NOMO-1 (cell line): Measurements from ENCODE around the gene DIAPH3.
A peak's percentile ranks its signal among the peaks of the same experiment; 100 is the strongest.

Experiments used
- DNase-seq, 2 experiments: peaks; one replicate each; lab custom pipeline; 2025; ENCODE audit not compliant: unreplicated experiment in 2 of 2; lab: John Stamatoyannopoulos, UW

Gene DIAPH3

GRCh38 chr13:59801107-59801880 is 362.4 kb downstream of the DIAPH3 start:
- peak in 1 of 2 experiments; percentile 9 for DNase-seq

GRCh38 chr13:59793107-59793506 is 370.6 kb downstream of the DIAPH3 start:
- DNase-seq: no peak

GRCh38 chr13:59790626-59791025 is 373.1 kb downstream of the DIAPH3 start:
- DNase-seq: no peak

- no peak for DNase-seq
These were observed 374.2 kb downstream of the DIAPH3 start for GRCh38 chr13:59789558-59789957.

DNA sequence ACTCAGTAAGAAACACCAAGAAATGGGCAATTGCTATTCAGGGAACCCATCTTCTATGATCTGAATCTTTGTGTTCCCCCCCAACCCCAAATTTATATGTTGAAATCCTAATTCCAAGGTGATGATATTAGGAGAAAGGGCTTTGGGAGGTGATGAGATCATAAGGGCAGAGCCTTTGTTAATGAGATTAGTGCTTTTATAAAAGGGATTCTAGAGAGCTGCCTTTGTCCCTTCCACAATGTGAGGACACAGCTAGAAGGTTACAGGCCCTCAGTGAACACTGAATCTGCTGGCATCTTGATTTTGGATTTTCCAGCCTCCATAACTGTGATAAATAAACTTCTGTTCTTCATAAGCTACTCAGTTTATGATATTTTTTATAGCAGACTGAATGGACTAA is 376.0 kb downstream of the DIAPH3 start:
- no peak for DNase-seq

DNA sequence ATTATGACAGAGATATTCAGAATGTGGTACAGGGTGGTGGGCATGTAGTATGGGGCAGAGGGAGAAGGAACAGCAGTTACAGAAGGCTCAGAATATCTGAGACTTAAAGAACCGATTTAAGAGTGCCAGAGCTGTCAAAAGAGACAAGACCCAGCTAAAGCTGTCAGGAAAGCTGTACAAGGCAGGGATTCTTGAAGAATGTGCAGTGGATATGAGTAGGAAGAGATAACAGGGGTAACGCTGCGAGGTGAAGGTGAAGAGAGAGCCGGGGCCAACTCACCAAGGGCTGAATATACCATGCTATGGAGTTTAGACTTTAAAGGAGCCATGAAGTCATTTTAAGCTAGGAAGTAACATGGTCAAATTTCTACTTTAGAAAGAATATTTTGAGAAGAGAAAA is 381.0 kb downstream of the DIAPH3 start:
- DNase-seq: no peak

DNA sequence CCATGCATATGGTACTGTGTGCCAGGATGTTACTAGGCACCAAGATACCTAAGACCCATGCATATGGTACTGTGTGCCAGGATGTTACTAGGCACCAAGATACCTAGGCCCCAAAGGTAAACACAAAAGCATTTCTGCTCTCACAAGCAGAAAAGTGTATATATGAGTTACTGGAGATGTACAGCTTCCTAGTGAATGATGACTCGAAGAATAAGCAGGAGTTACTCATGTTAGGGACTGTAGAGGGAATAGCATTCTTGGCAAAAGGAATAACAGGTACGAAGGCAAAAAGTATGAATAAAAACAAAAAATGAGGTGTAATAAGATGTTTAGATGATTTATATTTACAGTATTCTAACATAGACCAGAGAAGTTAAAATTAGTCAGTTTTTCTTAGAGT is 383.7 kb downstream of the DIAPH3 start:
- no peak for DNase-seq

DNA sequence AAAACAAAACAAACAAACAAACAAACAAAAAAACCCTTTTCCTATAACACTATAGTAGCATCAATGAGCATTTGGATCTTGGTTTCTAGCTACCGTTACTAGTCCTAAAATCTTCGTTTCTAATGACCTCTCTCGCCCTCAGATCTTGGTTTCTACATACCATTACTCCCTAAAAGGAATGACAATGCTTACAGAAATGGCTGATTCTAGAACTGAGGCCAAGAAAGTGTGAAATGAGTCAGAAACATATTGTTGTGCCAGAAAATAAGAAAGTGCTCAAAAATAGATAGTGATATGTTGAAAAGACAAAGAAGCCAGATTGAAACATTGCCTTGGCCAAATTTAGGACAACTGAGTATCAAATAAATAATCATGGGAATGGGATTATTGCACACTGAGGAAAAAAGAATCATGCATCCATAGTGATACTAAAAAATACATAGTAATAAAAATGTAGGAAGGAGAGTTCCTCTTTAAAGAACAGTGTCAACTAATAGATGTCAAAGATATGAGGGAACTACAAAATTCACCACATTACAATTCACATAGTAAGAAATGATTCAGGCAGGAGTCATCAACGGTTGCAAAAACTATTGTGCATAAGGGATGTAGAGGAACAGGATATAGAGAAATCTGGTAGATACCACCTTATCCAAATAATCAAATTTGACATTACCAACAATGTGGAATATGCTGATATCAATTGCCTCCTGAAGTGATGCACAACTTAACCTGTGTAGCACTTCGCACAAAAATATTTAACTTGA is 386.6 kb downstream of the DIAPH3 start:
- DNase-seq: no peak

GRCh38 chr13:59774491-59774971 is 389.2 kb downstream of the DIAPH3 start:
- no peak for DNase-seq

DNA sequence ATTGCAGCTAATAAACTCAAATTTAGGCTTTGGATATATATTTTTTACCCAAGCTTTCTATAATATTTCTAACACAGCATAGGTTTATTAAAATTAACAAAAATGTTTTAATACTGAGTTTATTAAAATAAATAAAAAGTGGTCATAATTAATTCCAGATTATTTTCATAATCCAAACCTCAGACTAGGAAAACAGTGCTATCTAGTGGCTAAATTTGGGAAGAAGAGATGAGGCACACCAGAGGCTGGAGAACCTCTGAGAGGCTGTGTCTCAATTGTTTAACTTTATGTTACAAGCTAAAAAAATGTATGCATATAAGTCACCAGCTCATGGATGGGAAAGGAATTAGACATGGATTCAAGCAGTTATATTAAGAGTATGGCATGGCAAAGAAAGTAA is 392.5 kb downstream of the DIAPH3 start:
- no peak for DNase-seq

DNA sequence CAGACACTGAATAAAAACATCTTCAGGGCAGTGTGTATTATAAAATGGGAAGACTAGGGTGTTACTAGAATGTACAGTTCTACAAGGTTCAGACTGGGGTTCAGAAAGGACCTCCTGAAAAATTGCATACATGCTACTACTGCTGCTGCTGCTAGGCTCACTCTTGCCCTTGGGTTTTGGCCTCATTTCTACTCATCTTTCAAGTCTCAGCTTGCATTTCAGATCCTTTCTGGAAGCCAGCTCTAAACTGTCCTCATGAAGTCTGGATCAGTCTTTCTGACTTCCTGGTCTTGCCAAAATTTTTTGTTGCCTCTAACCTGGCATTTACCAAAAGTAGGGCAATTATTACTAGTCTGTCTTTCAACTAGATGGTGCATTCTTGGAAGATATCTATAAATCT is 393.3 kb downstream of the DIAPH3 start:
- DNase-seq: no peak

DNA sequence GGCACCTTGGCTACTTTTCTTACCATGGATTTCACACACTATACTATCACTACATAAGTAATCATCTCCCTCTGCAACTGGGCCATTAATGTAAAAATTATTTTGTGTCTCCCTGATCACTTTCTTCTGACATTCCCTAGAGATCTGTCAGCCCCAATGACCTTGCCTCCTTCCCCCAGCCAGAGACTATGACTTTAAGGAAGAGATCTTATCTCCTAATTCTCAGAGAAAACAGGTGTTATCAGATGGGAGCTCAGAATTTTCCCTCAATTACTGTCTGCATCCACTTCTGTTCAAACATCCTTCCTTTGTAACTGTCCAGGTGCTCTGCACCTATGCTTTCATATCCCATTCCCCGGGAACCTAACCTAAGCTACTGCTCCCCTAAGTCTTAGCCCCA is 397.5 kb downstream of the DIAPH3 start:
- no peak for DNase-seq

DNA sequence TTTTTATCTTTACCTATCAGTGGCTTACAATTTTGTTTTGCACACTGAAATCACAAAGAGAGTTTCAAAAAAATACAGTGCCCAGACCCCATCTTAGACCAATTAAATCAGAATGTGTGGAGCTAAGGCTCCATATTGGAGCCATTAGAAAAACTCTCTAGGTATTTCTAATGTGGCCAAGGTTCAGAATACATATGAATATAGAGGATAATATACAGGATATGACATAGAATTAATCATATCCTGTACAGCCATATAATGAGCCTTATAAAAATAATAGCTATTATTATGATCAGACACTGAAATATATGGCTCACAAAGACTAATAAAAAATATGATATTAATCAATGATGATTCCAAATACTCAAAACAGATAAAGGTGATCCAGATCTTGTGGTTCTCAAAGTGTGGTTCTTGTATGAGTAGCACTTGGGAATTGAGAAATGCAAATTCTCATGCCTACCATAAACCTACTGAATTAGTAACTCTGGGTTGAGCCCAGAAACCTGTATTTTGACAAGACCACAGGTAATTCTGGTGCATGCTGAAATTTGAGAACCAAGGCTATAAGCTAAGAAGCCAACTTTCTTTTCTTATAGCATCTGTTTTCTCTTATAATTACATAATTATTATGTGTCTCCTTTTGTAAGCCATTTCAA is 408.0 kb downstream of the DIAPH3 start:
- DNase-seq: no peak

DNA sequence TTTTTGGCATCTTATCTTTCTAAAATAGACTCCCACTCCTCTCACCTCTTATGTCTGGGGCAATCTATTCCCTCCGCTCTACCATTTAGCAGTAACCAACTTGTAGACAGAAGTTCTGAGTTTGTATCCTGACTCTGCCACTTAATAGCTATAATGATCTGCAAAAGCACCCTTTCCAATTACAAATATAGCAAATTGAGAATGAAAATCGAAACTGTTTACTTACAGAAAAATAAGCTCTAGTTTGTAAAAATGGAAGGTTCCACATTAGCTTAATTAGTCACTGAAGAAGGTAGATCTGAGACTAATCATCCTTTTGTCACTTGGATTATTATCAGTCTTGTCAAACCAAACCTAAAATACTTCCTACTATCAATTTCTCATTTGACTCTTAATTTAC is 409.3 kb downstream of the DIAPH3 start:
- DNase-seq: no peak

DNA sequence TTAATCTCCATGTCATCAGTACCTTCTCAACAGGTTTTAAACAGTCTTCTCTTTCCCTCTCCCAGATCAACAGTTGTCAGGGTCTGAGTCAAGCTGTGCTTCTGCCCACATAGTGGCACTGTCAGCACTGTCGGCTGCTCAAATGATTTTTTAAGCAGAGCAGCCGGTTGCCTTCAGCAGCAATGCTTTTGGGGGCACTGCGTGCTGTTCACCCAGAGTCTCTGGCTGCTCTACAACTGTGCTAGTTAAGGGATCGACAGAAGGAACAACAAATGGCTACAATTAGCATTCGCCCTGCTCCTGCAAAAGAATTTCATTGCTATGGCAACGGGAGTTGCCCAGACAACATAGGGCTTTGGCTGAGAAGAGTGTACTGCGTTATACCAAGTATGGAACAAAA is 412.9 kb downstream of the DIAPH3 start:
- no peak for DNase-seq

GRCh38 chr13:59748046-59748445 is 415.7 kb downstream of the DIAPH3 start:
- no peak for DNase-seq

DNA sequence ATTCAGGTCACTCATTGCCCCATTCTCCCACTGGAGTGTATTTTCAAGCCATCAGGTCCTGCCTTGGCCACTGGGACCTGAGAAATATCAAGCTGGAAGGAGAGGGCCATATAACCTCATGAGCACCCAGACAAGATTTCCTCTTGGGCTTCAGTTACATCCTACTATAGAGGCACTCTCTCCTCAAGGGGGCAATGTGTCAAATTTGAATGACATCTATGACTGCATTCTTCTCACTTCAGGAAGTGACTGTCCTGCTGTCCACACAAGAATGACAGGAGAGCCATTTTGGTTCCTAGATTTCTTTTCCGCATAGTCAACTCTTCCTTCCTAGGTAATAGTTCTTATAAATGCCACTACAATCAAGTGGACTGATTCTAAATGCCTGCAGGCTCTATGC is 416.2 kb downstream of the DIAPH3 start:
- no peak for DNase-seq

GRCh38 chr13:59746291-59746962 is 417.3 kb downstream of the DIAPH3 start:
- no peak for DNase-seq

DNA sequence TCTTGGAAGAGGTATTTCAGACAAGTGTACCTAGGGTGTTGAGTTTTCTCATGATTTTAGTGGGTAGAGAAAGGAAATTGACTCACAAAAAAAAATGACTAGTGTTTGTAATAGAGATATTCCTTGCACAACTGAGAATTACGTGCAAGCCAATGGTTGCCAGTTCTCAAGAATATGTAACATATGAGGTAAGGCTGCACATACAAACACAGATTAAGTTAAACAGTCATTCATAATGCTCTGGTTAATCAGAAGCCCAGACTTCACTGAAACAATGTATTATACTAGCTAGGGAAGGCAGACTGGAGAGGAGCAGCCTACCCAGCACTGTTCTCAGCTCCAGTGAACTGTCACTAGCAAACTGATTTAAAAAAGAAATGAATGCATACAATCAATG is 418.3 kb downstream of the DIAPH3 start:
- DNase-seq: no peak

DNA sequence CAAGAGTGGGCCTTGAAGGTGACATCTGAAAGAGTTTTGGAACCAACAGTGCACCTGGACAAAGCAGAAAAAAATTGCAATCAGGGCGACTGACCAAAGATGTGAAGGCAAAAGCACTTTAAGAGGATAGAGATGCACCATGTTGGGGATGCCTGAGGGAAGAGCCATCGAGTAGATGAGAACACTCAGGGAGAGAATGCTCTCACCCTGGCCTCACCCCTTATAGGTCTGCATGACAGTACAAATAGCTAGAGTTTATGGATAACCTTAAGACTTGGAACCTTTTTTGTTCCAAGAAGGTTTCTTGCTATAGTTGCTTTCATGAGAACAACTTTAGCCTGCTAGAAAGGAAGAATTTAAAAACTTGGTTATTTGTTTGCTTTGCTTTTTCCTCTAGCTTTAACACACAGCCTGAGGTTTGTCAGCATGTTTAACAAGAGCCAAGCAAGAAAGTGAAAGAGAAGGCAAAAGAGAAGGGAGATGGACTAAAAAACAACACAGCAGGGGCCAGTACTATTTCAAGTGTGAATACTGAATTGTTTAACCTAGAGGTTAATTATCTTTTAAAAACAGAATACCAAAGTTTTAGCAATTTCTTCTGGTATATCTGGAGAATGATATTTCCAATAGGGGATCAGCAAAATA is 418.9 kb downstream of the DIAPH3 start:
- DNase-seq: no peak

GRCh38 chr13:59743195-59743594 is 420.5 kb downstream of the DIAPH3 start:
- no peak for DNase-seq
